Neural cell (in vitro differentiated cells): ENCODE results near the gene ALDH4A1.

Source experiments
- EP300 ChIP-seq: fragments of 450-650 bp; conservative IDR thresholded peaks from 2 replicates; pipeline ENCODE4 v1.6.1; 2014; ENCODE audit warnings: antibody characterized with exemption, mild to moderate bottlenecking, moderate library complexity; ENCODE audit not compliant: poor library complexity, severe bottlenecking
- EZH2 ChIP-seq: fragments of 200-600, 300-800 bp; shearing (Covaris generic), sonication (generic); IDR thresholded peaks from 2 replicates; pipeline ENCODE4 v1.6.1; 2014; ENCODE audit warnings: antibody characterized with exemption, low read length, borderline replicate concordance, mild to moderate bottlenecking; ENCODE audit not compliant: insufficient read depth, poor library complexity, severe bottlenecking
- MXI1 ChIP-seq: fragments of 450-650 bp; conservative IDR thresholded peaks from 2 replicates; pipeline ENCODE4 v1.6.1; 2014; ENCODE audit warnings: antibody characterized with exemption, mild to moderate bottlenecking; ENCODE audit not compliant: poor library complexity, severe bottlenecking
- POLR2AphosphoS5 ChIP-seq: IDR thresholded peaks from 2 replicates; pipeline ENCODE4 v1.6.1; 2012
- RAD21 ChIP-seq: fragments of 450-650 bp; conservative IDR thresholded peaks from 2 replicates; pipeline ENCODE4 v1.6.1; 2014; ENCODE audit warnings: antibody characterized with exemption, mild to moderate bottlenecking, moderate library complexity
- REST ChIP-seq: IDR thresholded peaks from 2 replicates; pipeline ENCODE4 v1.6.1; 2012; ENCODE audit warnings: borderline replicate concordance
- SMC3 ChIP-seq: fragments of 450-650 bp; conservative IDR thresholded peaks from 2 replicates; pipeline ENCODE4 v1.6.1; 2014; ENCODE audit warnings: antibody characterized with exemption, mild to moderate bottlenecking, moderate library complexity; ENCODE audit not compliant: poor library complexity
- TAF1 ChIP-seq: IDR thresholded peaks from 2 replicates; pipeline ENCODE4 v1.6.1; 2012; ENCODE audit warnings: low read depth
- TF ChIP-seq, protein P1 (sequence below): fragments of 450-650 bp; IDR thresholded peaks from 2 replicates; pipeline ENCODE4 v1.5.1; 2014; ENCODE audit warnings: antibody characterized with exemption, mild to moderate bottlenecking, moderate library complexity; ENCODE audit not compliant: poor library complexity, severe bottlenecking

GRCh38 chr1:18884419-18884717 is 18.0 kb downstream of the ALDH4A1 start:
- TF ChIP-seq, protein P1, sequence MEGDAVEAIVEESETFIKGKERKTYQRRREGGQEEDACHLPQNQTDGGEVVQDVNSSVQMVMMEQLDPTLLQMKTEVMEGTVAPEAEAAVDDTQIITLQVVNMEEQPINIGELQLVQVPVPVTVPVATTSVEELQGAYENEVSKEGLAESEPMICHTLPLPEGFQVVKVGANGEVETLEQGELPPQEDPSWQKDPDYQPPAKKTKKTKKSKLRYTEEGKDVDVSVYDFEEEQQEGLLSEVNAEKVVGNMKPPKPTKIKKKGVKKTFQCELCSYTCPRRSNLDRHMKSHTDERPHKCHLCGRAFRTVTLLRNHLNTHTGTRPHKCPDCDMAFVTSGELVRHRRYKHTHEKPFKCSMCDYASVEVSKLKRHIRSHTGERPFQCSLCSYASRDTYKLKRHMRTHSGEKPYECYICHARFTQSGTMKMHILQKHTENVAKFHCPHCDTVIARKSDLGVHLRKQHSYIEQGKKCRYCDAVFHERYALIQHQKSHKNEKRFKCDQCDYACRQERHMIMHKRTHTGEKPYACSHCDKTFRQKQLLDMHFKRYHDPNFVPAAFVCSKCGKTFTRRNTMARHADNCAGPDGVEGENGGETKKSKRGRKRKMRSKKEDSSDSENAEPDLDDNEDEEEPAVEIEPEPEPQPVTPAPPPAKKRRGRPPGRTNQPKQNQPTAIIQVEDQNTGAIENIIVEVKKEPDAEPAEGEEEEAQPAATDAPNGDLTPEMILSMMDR, result peak; percentile 21
- TF ChIP-seq SMC3, result peak; percentile 35
- TF ChIP-seq POLR2AphosphoS5, result no peak
- peak; percentile 3 for TF ChIP-seq RAD21
- no peak for TF ChIP-seq EZH2
- no peak for TF ChIP-seq EP300
- TF ChIP-seq REST, result no peak
- no peak for TF ChIP-seq MXI1
- TF ChIP-seq TAF1, result no peak
